Nephron progenitor cell (in vitro differentiated cells): ENCODE measurements around the gene USP3.
A peak's percentile ranks its signal among the peaks of the same experiment; 100 is the strongest.

Source experiments
- DNase-seq: peaks from one replicate; pipeline ENCODE4 v3.0.0; 2021
- H3K27ac Mint-ChIP-seq: 2 replicates; pipeline ENCODE4 v1.8.0; 2021; ENCODE audit warnings: mild to moderate bottlenecking, moderate library complexity, mixed read lengths
- H3K27me3 Mint-ChIP-seq: 2 replicates; pipeline ENCODE4 v1.8.0; 2021; ENCODE audit warnings: mild to moderate bottlenecking, low read depth, mixed read lengths; ENCODE audit not compliant: poor library complexity
- H3K36me3 Mint-ChIP-seq: 2 replicates; pipeline ENCODE4 v1.8.0; 2021; ENCODE audit warnings: low read depth, mixed read lengths
- H3K4me1 Mint-ChIP-seq: 2 replicates; pipeline ENCODE4 v1.8.0; 2021; ENCODE audit warnings: mixed read lengths
- H3K4me3 Mint-ChIP-seq: 2 replicates; pipeline ENCODE4 v1.8.0; 2021; ENCODE audit warnings: mild to moderate bottlenecking, moderate library complexity, mixed read lengths
- H3K9me3 Mint-ChIP-seq: 2 replicates; pipeline ENCODE4 v1.8.0; 2021; ENCODE audit warnings: mild to moderate bottlenecking, moderate library complexity, mixed read lengths
- TF ChIP-seq, protein P1 (sequence below): fragments of 200-600 bp; sonication (generic); IDR thresholded peaks from 2 replicates; pipeline ENCODE4 v1.5.0; 2021; ENCODE audit warnings: antibody characterized with exemption

USP3 gene

DNA sequence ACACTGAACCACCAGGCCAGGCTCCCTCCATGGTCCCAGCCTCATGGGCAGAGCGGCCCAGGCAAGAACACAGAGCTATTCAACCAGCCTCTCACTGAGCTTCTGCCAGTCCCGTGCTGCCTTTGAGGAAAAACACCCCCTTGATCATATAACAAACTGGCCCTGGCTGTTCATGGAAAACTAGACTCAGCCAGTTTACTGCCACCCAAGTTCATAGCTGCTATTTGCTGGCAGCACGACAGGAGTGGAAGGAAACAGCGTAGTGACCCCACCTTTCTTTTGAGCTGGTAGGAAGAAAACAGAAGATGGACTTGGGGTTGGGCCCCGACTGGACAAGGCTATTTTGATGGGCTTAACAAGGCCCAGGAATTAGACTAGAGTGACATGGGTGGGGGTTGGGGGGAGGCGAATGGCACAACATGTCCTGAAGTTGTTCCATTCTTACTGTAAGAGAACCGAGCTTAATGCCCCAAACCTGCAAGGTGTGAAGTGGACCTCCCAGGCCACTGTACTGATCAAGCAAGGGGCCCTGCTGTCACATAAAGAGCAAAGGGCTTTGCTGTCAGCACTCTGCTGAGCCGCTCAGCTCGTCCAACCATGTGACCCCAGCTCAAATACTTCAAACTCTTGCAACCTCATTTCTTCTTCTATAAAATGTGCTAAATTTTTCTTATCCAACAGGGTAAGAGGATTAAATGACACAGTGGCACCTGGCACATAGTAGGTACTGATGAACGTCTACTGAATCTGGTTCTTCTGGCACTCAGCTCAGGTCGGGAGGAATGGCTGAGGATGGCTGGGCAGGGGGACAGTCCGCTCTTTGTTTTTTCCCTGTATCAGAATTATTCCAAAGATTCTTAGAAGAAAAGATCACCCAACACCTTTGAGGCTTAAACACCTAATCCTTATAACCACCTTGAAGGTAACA lies 94.3 kb downstream of the USP3 start:
- Mint-ChIP-seq H3K9me3 (no peaks in the 10 kb centered on the region), H3K36me3 (peaks cover 10% of the 10 kb centered on the region), H3K27ac (peak overlapping the region; percentile 87), H3K4me3 (peak overlapping the region; percentile 41), H3K4me1 (peaks cover 63% of the 10 kb centered on the region), H3K27me3 (peaks cover 22% of the 10 kb centered on the region)
- TF ChIP-seq, protein P1, sequence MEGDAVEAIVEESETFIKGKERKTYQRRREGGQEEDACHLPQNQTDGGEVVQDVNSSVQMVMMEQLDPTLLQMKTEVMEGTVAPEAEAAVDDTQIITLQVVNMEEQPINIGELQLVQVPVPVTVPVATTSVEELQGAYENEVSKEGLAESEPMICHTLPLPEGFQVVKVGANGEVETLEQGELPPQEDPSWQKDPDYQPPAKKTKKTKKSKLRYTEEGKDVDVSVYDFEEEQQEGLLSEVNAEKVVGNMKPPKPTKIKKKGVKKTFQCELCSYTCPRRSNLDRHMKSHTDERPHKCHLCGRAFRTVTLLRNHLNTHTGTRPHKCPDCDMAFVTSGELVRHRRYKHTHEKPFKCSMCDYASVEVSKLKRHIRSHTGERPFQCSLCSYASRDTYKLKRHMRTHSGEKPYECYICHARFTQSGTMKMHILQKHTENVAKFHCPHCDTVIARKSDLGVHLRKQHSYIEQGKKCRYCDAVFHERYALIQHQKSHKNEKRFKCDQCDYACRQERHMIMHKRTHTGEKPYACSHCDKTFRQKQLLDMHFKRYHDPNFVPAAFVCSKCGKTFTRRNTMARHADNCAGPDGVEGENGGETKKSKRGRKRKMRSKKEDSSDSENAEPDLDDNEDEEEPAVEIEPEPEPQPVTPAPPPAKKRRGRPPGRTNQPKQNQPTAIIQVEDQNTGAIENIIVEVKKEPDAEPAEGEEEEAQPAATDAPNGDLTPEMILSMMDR = no peak
- DNase-seq = no peak

DNA sequence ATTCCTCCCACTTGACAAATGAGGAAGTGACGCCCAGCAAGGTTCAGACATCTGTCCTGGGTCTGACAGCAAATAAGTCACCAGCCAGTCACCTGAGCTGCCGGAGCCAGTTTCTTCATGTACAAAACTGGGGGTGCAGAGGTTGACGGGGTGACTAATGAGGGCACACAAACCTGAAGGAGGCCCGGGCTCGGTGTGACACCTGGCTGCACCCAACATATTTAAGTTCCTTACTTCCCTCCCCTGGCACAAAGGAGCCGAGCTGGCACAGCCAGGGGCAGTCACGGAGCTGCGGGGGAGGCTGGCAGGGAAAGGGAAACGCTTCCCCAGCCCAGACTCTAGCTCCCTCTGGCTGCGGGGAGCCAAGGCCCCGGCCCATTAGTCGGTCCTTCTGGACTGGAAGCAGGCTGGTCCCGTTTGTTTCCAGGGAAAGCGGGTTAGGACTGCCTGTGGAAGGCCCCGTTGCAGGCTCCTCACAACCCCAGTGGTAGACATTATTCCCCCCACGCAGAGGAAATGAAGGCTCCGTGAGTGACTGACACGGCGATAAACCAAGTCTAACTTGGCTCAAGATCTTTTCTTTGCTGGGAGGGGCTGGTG lies 95.1 kb downstream of the USP3 start:
- no peaks in the 10 kb centered on the region for H3K9me3 Mint-ChIP-seq
- TF ChIP-seq, protein P1 = no peak
- DNase-seq = no peak
- H3K27me3 Mint-ChIP-seq = peaks cover 28% of the 10 kb centered on the region
- peaks cover 3% of the 10 kb centered on the region for H3K36me3 Mint-ChIP-seq
- H3K27ac Mint-ChIP-seq = no peak overlapping the region
- peaks cover 63% of the 10 kb centered on the region for H3K4me1 Mint-ChIP-seq
- peak overlapping the region; percentile 74 for H3K4me3 Mint-ChIP-seq

DNA sequence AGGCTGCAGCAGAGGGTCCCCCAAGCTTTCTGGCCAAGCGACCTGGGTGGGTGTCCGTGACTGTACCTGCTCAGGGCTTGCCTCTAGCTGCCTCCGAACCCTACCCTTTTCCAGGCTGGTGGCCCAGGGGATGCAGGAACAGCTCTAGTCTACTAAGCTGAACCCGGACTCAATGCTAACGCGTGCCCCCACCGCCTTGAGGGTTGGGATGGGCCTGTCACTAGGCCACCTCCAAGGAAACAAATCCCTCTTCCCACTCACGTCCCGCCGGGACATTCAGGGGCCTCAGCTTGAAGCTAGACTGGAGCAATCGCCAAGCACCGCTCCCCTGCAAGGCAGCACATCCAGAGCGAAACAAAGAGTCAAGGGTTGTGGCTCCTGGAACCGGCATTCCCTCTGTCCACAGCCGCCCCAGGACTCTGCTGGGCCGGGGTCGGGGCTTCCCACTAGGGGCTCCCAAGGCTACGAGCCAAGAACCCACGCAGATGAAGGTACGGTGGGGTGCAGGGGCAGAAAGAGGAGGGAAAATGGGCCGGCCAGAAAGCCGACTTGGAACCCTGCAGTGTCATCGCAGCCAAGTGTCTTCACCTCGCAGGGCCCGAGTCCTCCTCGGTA lies 95.7 kb downstream of the USP3 start:
- H3K27ac Mint-ChIP-seq = no peak overlapping the region

DNA sequence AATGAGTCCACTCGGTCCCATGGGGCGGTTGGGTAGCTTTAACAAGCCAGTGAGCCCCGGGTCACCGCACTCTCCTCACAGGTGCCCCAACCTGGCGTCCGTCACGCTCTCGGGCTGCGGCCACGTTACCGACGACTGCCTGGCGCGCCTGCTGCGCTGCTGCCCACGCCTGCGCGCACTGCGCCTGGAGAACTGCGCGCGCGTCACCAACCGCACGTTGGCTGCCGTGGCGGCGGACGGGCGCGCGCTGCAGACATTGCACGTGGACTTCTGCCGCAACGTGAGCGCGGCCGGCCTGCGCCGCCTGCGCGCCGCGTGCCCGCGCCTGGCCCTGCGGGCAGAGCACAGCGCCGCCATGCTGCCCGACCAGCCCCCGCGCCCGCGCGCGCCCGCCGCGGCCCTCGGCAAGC lies 96.2 kb downstream of the USP3 start:
- H3K27ac Mint-ChIP-seq = no peak overlapping the region
- no peaks in the 10 kb centered on the region for H3K9me3 Mint-ChIP-seq
- DNase-seq = peak; percentile 85
- peaks cover 63% of the 10 kb centered on the region for H3K4me1 Mint-ChIP-seq
- no peaks in the 10 kb centered on the region for H3K36me3 Mint-ChIP-seq
- peaks cover 30% of the 10 kb centered on the region for H3K27me3 Mint-ChIP-seq
- TF ChIP-seq, protein P1 = no peak
- H3K4me3 Mint-ChIP-seq = peak overlapping the region; percentile 91

More for the DNA sequence above, 95.7 kb downstream of the USP3 start:
- H3K9me3 Mint-ChIP-seq = no peaks in the 10 kb centered on the region
- H3K27me3 Mint-ChIP-seq = peaks cover 30% of the 10 kb centered on the region
- TF ChIP-seq, protein P1 = no peak
- DNase-seq = no peak
- peak overlapping the region; percentile 74 for H3K4me3 Mint-ChIP-seq
- H3K4me1 Mint-ChIP-seq = peaks cover 63% of the 10 kb centered on the region
- H3K36me3 Mint-ChIP-seq = no peaks in the 10 kb centered on the region

DNA sequence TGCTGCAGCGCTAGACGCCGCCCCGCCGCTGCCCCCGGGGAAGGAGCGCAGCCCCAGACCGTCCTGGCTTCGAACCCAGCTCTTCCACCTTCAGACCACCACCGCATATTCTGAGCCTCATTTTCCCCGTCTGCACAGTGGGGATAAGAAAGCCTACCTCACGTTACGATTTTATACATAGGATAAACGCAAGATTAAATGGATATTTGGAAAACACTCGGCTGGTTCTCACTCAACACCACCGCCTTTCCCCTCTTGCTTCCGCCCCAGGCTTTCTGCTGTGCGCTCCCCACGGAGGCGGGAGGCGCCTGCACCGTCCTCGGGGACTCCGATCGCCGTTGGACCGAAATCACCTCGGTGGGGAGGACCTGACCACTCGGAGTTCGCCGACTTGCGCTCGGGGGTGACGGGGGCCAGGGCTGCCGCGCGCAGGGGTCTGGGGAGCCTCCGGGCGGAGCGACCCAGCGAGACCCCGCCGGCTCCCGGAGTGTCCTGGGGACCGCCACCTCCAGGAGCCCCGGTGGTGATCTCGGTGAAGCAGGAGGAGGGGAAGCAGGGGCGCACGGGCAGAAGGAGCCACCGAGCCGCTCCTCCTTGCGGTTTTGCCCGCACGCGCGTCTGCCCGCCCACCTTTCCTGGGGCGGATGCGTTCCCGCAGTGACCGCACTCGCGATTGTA lies 96.8 kb downstream of the USP3 start:
- TF ChIP-seq, protein P1 = no peak
- no peaks in the 10 kb centered on the region for H3K9me3 Mint-ChIP-seq
- peaks cover 58% of the 10 kb centered on the region for H3K4me1 Mint-ChIP-seq
- peaks cover 30% of the 10 kb centered on the region for H3K27me3 Mint-ChIP-seq
- H3K36me3 Mint-ChIP-seq = no peaks in the 10 kb centered on the region
- DNase-seq = peak; percentile 56
- H3K4me3 Mint-ChIP-seq = peak overlapping the region; percentile 91
- no peak overlapping the region for H3K27ac Mint-ChIP-seq
